Common myeloid progenitor, CD34-positive (primary cell): ENCODE measurements around the gene ASCC2.

ENCODE experiments used
- CTCF ChIA-PET: fragments of 350-600 bp; sonication (Branson Sonifier 250); formaldehyde crosslinking; loops from one replicate; lab custom pipeline; 2021; ENCODE audit warnings: antibody characterized with exemption; lab: Charles Lee
- POLR2A ChIA-PET: fragments of 350-600 bp; sonication (Branson Sonifier 250); formaldehyde crosslinking; loops from one replicate; lab custom pipeline; 2021; ENCODE audit warnings: antibody characterized with exemption; lab: Charles Lee
- DNase-seq, 3 donors: peaks; one replicate each; pipeline versions ENCODE4 v3.0.0 to v3.0.0-alpha.2; 2013
- H3K27ac ChIP-seq, 2 experiments: 1 replicate in 1 of 2; 2 replicates in 1 of 2; pipeline ENCODE4 v1.7.0; 2013; ENCODE audit warnings: inconsistent platforms in 2 of 2, low read length in 2 of 2, mild to moderate bottlenecking in 2 of 2, low read depth in 1 of 2, moderate library complexity in 1 of 2; ENCODE audit not compliant: severe bottlenecking in 2 of 2, insufficient read depth in 1 of 2, poor library complexity in 1 of 2
- H3K27me3 ChIP-seq, 5 experiments: replicated peaks in 2 of 5; 1 replicate in 3 of 5; 2 replicates in 2 of 5; pipeline versions ENCODE4 v1.6.1 to v1.7.0; 2013; ENCODE audit warnings: low read length in 4 of 5, mild to moderate bottlenecking in 2 of 5, moderate library complexity in 2 of 5, inconsistent platforms in 1 of 5; ENCODE audit not compliant: insufficient read depth in 5 of 5, control insufficient read depth in 4 of 5
- H3K36me3 ChIP-seq, 4 experiments: 1 replicate in 2 of 4; 2 replicates in 2 of 4; pipeline versions ENCODE4 v1.6.1 to v1.7.0; 2013; ENCODE audit warnings: low read length in 3 of 4, control low read depth in 1 of 4, mild to moderate bottlenecking in 1 of 4; ENCODE audit not compliant: control insufficient read depth in 4 of 4, insufficient read depth in 4 of 4
- H3K4me1 ChIP-seq, 4 experiments: 1 replicate in 3 of 4; 2 replicates in 1 of 4; pipeline versions ENCODE4 v1.6.1 to v1.7.1; 2013; ENCODE audit warnings: low read length in 3 of 4, mild to moderate bottlenecking in 3 of 4, control low read depth in 1 of 4, inconsistent platforms in 1 of 4, moderate library complexity in 1 of 4; ENCODE audit not compliant: control insufficient read depth in 4 of 4, insufficient read depth in 4 of 4; ENCODE audit errors: control extremely low read depth in 1 of 4
- H3K4me3 ChIP-seq, 7 experiments: 1 replicate in 4 of 7; 2 replicates in 3 of 7; pipeline versions ENCODE4 v1.5.1 to v1.7.0; 2013; ENCODE audit warnings: mild to moderate bottlenecking in 7 of 7, low read length in 6 of 7, moderate library complexity in 6 of 7, inconsistent platforms in 2 of 7, low read depth in 2 of 7, control low read depth in 1 of 7; ENCODE audit not compliant: insufficient read depth in 4 of 7, control insufficient read depth in 1 of 7; ENCODE audit errors: extremely low read depth in 1 of 7
- H3K9me3 ChIP-seq, 5 experiments: 1 replicate in 4 of 5; 2 replicates in 1 of 5; pipeline versions ENCODE4 v1.6.1 to v1.7.1; 2013; ENCODE audit warnings: low read length in 4 of 5, mild to moderate bottlenecking in 2 of 5, inconsistent platforms in 1 of 5, low read depth in 1 of 5, moderate library complexity in 1 of 5; ENCODE audit not compliant: control insufficient read depth in 4 of 5, insufficient read depth in 2 of 5; ENCODE audit errors: control extremely low read depth in 1 of 5
- WGBS: methylation state at CpG from one replicate; pipeline ENCODE4 v1.1.5; 2013; ENCODE audit not compliant: insufficient coverage; 5-methylcytosine and 5-hydroxymethylcytosine counted together

ASCC2 gene

DNA sequence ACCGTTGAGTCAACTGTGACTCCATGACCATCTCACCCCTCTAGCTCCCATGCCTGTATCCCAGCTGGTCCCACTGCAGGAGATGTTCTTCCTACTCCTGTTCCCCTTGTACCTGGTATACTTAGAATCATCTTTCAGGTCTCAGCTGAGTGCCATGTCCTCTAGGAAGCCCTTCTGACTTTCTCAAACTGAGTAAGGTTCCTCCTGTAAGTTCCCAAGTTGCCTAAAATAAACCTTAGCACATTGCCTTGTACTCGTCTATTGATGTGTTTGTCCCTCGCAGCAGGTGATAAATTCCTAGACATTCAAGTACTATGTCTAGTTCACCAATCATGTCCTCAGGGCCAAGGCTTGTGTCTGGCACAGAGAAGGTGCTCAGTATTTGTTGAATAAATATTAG lies 18.4 kb upstream of the ASCC2 start:
- CTCF ChIA-PET = no interaction called here
- Histone ChIP-seq H3K27me3 (no peaks in the 10 kb centered on the region), H3K27ac (no peak overlapping the region)

DNA sequence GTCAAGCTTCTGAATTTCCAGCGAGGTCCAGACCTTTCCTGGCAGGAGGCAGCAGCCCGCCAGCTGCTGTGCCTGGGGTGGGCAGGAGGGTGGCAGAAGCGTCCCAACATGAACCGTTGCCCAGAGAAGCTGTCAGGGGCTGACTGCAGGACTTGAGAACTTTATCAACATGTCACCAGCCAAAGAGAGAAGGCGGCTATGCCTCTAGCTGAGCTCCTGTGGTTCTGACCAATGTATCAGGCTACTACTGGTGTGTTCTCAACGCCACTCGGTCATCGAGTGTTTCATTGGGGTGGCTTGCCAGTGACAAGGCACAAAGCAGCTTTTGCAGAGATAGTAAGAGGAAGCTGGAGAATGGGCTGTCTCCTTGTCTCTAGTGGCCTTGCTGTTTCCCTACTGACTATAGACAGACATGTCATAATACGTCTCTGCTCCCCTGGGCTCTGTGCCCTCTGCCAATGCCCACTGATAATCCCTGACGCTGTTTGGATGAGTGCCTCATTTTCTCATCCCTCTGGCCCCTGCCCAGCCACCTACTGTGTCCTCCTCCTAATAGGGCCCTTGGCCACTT lies 17.6 kb upstream of the ASCC2 start:
- Histone ChIP-seq H3K27ac (no peak overlapping the region), H3K4me1 (peaks cover 0 to 3% (median 0%) of the 10 kb centered on the region in 4 experiments), H3K9me3 (no peaks in the 10 kb centered on the region), H3K27me3 (no peaks in the 10 kb centered on the region), H3K36me3 (no peaks in the 10 kb centered on the region), H3K4me3 (no peak overlapping the region)
- peak in 2 of 3 donors; percentile 16 to 40 for DNase-seq
- POLR2A ChIA-PET = no interaction called here
- CTCF ChIA-PET = interaction anchor here (1.3 kb wide), 1 partner anchor 10 kb away, joined by 4 read pairs; no protein-coding TSS in a partner anchor
- 69% methylated on average over 10 of the region's 10 CpGs for WGBS

More for the DNA sequence above, 18.4 kb upstream of the ASCC2 start:
- Histone ChIP-seq H3K36me3 (no peaks in the 10 kb centered on the region), H3K9me3 (no peaks in the 10 kb centered on the region), H3K4me1 (peaks cover 0 to 3% (median 0%) of the 10 kb centered on the region in 4 experiments), H3K4me3 (no peak overlapping the region)
- POLR2A ChIA-PET = no interaction called here
- 94% methylated on average over 3 of the region's 3 CpGs for WGBS
- no peak for DNase-seq

DNA sequence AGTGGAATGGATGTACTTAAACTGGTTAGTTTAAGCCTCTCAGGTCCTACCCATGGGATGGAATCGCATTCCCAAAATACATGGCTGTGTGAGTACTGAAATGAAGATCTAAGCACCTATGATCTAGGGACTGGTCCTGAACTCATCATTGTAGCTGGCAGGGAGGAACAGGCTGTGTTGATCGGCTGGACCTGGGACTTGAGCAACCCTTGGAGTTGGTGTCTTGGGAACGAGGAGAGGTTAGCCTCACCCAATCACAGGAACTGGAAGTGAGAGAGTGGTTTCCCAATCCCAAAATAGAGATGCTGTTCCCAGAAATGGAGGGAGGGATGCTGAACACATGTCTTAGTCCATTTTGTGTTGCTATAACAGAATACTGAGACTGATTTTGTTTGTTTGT lies 16.4 kb upstream of the ASCC2 start:
- no peaks in the 10 kb centered on the region for H3K4me1 ChIP-seq
- peaks cover 0 to 2% (median 0%) of the 10 kb centered on the region in 5 experiments for H3K27me3 ChIP-seq
- 100% methylated on average over 3 of the region's 3 CpGs for WGBS
- ChIA-PET CTCF (interaction anchor here (1.3 kb wide), 1 partner anchor 8 kb away, joined by 4 read pairs; no protein-coding TSS in a partner anchor), POLR2A (no interaction called here)
- no peaks in the 10 kb centered on the region for H3K9me3 ChIP-seq
- H3K4me3 ChIP-seq = no peak overlapping the region
- no peaks in the 10 kb centered on the region for H3K36me3 ChIP-seq
- DNase-seq = no peak
- H3K27ac ChIP-seq = no peak overlapping the region

DNA sequence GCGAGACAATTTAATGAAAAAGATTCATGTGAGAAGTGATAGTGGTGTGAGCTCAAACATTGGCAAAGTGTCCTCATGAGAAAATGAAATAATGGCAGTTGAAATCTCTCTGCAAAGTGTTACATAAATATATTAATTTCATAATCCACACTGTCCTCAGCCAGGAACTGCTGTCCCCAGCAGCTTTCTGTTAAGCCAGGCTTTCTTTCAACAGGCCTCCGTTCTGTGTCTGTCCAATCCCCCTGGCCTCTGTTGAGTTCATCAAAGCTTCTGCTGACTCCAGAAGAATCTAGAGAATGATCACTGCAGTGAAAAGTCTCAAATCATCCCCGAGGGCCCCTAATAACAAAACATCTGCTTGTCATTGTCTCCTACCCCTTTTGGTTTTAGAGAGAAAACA lies 10.0 kb upstream of the ASCC2 start:
- Histone ChIP-seq H3K27ac (no peak overlapping the region), H3K9me3 (peaks cover 0 to 7% (median 0%) of the 10 kb centered on the region in 5 experiments), H3K36me3 (no peaks in the 10 kb centered on the region), H3K27me3 (peaks cover 0 to 2% (median 0%) of the 10 kb centered on the region in 5 experiments), H3K4me3 (no peak overlapping the region), H3K4me1 (no peaks in the 10 kb centered on the region)
- ChIA-PET CTCF (no interaction called here), POLR2A (no interaction called here)
- 81% methylated on average over 2 of the region's 3 CpGs for WGBS
- no peak for DNase-seq

DNA sequence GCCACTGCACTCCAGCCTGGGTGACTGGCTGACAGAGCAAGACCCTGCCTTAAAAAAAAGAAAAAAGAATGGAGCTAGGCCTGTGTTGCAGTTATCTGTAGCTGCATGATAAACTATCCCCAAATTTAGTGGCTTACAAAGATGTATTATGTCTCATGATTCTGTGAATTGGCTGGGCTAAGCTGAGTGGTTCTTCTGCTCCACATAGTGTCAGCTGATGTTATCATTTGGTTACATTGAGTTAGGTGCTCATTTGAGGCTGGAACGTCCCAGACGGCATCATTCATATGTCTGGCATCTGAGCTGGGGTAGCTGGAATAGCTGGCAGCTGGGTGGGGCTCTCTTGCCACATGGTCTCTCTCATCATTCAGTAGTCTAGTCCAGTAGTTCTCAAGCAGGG lies 8.2 kb upstream of the ASCC2 start:
- ChIA-PET POLR2A (interaction anchor here (0.6 kb wide), 1 partner anchor 267 kb away, joined by 4 read pairs; no protein-coding TSS in a partner anchor), CTCF (interaction anchor here (1.2 to 1.8 kb wide), 3 partner anchors 9 to 159 kb away, joined by 4 to 5 read pairs (median 5); no protein-coding TSS in a partner anchor)
- no peak for DNase-seq
- Histone ChIP-seq H3K27ac (no peak overlapping the region), H3K4me3 (no peak overlapping the region), H3K9me3 (peaks cover 0 to 7% (median 0%) of the 10 kb centered on the region in 5 experiments), H3K4me1 (no peaks in the 10 kb centered on the region), H3K36me3 (no peaks in the 10 kb centered on the region), H3K27me3 (peaks cover 0 to 2% (median 0%) of the 10 kb centered on the region in 5 experiments)
- 100% methylated on average over 2 of the region's 2 CpGs for WGBS

DNA sequence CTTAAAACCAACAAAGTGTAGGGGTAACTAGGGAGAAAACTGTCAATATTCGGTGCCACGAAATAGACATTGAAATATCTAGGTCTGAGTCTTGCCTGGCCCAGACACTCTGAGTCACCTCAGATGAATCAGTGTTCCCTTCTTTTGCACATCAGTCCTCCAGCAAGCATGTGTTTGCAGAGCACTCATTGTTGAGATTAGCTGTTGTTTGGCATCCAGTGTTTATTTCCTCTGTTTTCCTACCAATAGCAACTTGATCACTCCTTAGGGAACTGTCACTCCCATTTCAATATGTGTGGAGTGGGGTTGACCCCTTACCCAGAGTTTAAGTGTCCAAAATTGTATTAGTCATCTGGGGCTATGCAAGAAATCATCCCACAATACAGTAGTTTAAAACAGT lies 4.7 kb upstream of the ASCC2 start:
- POLR2A ChIA-PET = no interaction called here
- Histone ChIP-seq H3K4me3 (no peak overlapping the region), H3K36me3 (no peaks in the 10 kb centered on the region), H3K27me3 (no peaks in the 10 kb centered on the region), H3K9me3 (peaks cover 0 to 7% (median 0%) of the 10 kb centered on the region in 5 experiments), H3K27ac (no peak overlapping the region), H3K4me1 (peaks cover 4 to 11% (median 7%) of the 10 kb centered on the region in 4 experiments)
- WGBS = 93% methylated on average over 2 of the region's 2 CpGs
- DNase-seq = no peak
- CTCF ChIA-PET = no interaction called here

DNA sequence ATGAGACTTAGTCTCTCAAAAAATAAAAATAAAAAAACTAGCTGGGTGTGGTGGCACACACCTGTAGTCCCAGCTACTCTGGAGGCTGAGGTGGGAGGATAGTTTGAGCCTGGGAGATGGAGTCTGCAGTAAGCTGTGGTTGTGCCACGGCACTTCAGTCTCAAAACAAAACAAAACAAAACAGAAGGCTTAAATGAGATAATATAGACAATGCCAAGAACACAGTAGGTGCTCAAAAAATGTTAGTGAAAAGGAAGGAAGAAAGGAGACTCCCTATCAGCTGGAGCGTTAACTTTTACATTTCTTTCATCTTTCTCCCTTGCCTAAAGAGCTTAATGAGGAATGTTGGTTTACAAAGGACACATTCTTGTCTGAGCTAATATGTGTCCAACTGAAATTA lies 4.1 kb upstream of the ASCC2 start:
- ChIA-PET POLR2A (no interaction called here), CTCF (no interaction called here)
- Histone ChIP-seq H3K4me3 (no peak overlapping the region), H3K9me3 (peaks cover 0 to 7% (median 0%) of the 10 kb centered on the region in 5 experiments), H3K4me1 (peaks cover 8 to 17% (median 12%) of the 10 kb centered on the region in 4 experiments), H3K27ac (no peak overlapping the region), H3K27me3 (no peaks in the 10 kb centered on the region), H3K36me3 (no peaks in the 10 kb centered on the region)
- no peak for DNase-seq
- no CpG with 5 or more reads among the region's 2 CpGs for WGBS
